NCI-H146 (cell line): ENCODE results near the gene FALEC.

Experiments
- DNase-seq: peaks from one replicate; lab custom pipeline; 2025; lab: John Stamatoyannopoulos, UW

FALEC gene

DNA sequence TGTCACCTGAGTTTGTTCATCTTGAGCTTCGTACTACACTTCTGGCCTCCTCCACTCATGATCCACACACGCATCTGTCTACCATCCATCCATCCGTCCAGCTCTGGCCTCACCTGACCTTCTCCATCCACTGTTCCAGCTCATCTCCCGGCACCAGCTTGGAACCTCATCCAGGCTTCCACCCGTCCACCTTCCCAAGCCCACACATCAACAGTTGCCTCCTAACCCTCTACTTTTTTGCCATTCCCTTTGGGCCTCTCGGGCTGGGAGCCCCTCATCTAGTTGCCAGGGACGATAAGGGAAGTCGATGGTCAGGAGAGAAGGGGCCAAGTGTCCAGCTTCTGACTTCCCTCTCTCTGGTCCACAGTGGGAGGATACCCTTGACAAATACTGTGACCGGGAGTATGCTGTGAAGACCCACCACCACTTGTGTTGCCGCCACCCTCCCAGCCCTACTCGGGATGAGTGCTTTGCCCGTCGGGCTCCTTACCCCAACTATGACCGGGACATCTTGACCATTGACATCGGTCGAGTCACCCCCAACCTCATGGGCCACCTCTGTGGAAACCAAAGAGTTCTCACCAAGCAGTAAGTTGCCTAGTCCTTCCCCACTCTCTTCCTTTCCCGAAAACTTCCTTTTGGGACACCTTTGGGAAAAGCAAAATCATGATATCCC, 3.4 kb upstream of the FALEC start:
- no peak for DNase-seq

DNA sequence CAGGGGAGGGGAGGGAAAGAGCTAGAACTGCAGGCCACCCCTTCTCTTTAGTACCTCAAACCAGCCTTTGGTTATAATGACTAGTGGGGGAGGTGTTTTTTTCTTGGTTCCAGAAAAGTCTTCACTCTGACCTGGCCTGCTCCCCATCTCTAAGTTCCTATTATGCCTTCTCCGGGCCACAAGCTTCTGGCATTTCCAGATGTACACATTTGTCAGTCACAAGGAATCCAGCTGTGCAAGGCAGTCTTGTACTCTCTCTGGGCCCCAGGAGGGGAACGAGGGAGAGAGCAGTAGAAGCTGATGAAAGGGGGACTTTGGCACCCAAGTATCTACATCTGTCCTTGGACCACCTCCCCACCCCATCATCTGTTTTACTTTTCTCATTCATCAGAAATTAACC, 2.7 kb upstream of the FALEC start:
- no peak for DNase-seq

DNA sequence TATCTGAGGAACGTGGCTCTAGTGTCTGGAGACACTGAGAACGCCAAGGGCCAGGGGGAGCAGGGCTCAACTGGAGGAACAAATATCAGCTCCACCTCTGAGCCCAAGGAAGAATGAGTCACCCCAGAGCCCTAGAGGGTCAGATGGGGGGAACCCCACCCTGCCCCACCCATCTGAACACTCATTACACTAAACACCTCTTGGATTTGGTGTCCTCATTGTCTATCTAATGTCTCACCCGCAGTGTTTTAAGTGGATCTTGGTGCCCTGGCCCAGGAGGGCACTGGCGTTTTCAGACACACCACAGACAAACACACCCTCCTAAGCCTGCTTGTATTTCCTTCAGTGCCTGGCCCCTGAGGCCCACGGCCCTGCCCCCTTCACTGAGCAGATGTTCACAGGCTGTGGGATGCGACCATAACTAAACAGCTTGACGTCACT, 2.2 kb upstream of the FALEC start:
- DNase-seq, result no peak

DNA sequence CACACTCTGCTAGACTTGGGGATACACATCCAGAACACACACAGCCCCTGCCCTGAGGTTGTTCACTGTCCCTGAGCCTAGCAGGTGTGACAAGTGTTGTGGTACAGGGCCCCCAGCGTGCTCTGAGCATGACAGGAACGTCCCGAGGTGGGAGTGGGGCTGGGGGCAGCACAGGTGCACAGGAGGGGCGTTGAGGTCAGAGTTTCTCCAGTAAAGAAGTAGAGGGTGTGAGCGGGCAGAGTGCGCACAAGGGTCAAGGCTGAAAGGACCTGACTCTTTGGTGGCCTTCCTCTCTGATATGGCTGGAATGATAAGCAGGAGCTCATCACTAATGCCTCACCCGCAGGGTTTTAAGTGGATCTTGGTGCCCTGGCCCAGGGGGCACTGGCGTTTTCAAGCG, 1.3 kb upstream of the FALEC start:
- DNase-seq, result no peak

DNA sequence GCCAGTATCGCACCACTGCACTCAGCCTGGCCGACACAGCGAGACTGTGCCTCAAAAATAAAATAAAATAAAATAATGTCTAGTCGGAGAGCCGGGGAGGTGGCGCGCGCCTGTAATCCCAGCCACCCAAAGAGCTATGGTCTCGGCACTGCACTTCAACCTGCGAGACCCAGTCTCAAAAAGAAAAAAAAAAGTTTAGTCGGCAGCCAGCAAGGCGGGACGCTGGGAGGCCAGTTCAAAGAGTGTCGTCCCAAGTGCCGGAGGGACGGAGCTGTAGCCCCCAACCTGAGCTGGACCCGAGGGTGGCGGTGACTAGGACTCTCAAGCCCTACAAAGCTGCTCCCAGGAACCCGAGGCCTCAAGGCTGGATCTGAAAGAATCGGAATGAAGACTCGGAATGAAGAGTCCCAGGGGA, 632 bp upstream of the FALEC start:
- no peak for DNase-seq

DNA sequence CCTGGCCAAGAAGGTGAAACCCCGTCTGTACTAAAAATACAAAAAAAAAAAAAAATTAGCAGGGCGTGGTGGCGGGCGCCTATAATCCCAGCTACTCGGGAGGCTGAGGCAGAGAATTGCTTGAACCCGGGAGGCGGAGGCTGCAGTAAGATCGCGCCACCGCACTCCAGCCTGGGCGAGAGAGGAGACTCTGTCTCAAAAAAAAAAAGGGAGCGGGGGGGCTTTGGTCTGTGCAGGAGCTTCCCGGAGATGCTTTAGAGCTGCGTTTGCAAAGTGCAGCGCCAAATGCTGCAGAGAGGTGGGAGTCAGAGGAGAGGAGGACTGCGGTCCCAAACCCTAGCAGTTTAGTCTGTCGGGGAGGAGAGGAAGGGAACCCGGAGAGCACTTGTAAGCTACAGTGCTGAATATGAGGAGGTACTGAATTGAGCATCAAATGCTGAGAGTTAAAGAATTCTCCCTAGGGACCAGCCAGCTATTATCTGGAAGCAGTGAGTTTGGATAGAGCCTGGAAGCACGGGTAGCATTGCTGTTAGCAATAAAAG, 569 bp downstream of the FALEC start:
- DNase-seq, result peak; percentile 35

DNA sequence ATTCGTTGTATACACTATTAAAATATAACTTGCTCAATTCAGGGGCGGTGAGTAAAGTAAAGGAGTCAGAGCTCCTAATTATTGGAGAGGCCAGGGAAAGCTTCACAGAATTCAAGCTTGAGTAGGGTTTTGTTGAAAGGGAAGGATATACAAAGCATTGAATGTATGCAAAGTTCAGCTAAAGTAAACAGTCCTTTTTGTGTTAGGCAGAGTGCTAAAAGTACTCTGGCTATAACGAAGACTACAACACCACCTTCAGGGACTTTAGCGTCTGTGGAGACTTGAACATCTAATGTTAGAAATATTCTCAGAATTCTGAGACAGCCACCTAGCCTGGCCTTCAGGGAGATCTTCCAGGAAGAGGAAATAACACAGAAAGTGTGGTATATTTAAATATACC, 1.1 kb downstream of the FALEC start:
- peak; percentile 27 for DNase-seq

DNA sequence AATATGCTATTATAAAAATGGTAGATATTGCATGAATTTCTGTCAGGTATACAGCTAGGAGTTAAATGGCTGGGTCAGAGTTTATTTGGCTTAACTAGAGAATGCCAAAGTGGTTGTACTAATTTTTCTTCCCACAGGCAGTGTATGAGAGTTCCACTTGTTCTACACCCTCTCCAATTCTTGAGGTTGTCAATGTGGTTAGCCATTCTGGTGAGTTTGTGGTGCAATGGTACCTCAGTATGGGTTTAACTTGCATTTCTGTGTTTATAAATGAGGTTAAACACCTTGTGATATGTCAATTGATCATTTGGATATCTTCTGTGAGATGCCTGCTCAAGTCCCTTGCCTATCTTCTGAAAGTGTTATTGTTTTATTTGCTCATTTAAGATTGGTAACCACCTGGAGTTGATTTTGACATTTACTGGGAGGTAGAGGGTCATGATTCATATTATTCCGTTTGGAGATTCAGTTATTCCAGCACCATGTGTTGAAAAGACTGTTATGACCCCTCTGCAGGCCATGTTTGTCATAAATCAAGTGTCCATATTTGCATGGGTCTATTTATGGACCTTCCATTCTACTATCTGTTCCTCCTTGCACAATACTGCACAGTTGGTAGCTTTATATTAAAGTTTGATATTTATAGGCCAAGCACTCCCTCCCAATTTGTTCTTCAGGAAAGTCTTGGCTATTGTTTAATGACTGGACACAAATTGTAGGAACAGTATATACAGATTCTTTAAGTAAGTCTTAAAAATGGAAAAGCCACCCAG, 5.8 kb downstream of the FALEC start:
- no peak for DNase-seq

DNA sequence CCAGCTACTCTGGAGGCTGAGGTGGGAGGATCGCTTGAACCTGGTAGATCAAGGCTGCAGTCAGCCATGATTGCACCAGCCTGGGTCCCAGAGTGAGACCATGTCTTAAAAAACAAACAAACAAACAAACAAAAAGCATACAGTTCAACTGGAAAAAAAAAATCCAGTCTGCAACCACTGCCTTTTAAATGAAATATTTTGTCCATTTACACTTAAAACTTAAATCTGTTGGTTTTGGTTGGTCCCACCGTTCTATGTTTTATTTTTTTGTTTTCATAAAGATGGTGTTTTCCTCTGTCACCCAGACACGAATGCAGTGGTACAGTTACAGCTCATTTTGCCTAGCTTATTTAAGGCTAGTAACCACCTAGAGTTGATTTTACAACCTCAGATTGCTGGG, 9.8 kb downstream of the FALEC start:
- no peak for DNase-seq

DNA sequence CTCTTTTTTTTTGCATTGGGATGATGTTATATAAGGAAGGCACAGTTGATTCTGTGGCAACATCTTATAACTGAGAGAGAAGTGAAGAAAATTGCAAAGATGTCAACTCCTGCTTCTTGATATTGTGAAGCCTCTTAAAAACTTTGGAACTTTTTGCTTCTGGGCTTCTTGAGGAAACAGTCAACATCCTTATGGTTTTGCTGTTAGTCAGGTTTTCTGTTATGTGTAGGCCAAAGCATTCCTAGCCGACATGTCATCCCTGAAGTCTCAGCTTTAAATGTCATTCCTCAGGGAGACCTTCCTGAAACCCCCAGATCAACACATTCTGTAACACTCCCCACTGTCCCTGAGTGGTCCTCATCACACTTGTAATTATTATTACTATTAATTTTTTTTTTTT, 12.6 kb downstream of the FALEC start:
- DNase-seq, result no peak

DNA sequence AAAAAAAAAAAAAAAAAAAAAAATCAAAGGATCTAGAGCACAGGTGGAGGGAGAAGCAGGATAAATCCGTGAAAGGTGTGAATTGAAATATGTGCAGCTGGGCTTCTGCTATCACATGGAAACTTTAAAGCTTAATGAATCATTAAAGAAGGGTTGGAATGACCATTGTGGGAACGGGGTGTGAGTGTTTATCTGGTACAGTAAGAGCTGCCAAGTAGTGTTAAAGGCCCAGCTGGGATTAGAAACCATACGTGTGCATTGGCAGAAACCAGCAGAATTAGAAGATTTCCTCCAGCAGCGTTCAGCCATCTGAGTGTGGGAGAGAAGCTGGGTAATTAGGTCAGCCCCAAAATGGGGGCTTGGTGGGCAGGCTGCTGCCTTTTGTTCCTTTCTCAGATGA, 13.5 kb downstream of the FALEC start:
- DNase-seq, result no peak

DNA sequence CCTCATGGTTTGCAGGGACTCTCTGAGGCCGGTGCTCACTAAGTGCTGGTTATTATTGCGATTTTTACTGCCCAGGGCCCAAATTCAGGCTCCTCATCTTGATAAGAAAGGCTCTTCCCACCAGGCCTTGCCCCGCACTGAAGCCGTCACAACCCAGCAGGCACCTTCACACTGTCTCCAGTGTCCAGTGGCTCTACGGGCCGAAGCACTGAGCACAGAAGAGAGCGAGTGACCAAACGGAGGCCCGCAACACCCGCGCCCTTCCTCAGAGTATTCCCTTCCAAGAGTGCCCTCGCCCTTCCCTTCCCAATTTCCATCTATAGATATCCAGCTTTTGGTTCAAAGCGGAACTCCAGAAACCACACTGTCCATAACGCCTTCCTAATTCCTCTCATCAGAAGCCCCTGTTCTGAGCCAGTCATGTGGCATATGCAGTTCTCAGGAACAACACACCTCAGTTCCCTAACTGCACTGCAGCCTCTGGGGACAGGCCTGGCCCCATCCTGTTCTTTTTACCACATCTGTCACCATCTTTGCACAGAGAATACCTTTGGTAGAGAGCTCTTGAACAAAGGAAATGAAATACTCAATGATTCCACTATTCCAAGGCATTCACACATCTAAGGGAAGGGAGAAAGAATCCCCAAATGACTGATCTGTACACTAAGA, 15.1 kb downstream of the FALEC start:
- DNase-seq, result no peak

DNA sequence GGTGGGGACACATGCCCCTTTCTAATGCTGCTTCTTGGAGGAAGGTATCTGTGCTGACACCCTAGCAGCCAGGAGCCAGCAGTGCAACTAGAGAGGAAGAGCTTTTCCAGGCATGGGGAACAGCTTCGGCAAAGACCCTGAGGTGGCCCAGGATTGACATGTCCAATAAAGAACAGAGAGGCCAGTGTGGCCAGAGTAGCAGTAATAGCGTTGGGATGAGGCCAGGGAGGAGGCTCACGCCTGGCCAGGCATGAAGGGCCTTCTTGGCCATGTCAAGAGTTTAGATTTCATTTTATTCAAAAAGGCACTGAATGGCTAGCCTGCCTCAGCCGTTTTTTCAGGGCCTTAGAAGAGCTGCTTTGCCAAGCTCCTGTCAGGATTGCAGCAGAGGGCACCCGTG, 17.3 kb downstream of the FALEC start:
- DNase-seq, result no peak

DNA sequence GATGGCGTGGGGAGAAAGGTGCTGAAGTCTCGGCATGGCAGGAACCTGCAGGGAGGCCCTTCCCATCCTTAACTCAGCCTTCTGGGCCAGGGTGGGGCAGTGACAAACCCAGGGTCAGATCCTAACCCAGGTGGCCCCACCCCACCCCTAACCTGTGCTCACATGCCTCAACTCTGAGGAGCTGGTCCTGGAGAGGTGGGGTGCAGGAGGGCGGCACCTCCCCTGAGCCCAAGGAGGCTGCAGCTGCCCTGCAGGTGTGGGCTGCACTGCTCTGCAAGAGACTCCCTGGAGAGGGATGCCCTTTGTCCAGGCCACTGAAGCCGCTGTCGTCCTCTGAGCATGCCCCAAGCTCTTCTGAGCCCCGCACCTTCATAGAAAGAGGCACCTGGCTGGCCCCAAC, 18.4 kb downstream of the FALEC start:
- DNase-seq, result peak; percentile 9

DNA sequence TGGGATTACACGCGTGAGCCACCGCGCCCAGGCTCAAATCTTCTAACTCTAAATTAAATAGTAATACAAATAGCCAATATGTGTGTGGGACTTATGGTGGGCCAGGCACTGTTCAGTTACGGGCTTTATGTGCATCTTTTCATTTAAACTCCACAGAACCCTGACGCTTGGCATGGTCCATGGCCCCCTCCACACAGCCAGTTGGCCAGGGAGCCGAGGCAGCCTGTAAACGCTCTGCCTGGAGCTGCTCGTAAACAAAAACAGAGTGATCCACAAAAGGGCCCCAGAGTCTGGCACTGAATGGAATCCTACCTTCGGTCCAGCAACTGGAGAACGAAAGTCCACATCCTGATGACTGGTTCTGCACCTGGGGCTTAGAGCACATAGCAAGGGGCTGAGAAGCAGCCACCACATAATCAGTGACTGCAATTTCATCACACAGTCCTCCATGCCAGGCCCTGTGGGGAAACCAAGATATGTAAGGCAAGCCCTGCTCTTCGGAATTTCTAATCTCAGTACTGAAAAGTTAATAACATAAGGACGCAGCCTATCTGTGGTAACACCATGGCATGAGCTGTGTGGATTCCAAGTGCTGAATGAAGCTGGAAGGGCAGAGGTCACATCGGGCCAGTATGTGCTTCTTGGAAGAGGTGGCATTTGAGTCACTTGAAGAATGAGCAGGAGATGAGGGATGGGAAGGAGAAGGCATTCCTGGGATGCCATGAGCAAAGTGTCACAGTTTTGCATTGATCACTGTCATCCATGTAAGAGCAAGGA, 20.1 kb downstream of the FALEC start:
- DNase-seq, result no peak

DNA sequence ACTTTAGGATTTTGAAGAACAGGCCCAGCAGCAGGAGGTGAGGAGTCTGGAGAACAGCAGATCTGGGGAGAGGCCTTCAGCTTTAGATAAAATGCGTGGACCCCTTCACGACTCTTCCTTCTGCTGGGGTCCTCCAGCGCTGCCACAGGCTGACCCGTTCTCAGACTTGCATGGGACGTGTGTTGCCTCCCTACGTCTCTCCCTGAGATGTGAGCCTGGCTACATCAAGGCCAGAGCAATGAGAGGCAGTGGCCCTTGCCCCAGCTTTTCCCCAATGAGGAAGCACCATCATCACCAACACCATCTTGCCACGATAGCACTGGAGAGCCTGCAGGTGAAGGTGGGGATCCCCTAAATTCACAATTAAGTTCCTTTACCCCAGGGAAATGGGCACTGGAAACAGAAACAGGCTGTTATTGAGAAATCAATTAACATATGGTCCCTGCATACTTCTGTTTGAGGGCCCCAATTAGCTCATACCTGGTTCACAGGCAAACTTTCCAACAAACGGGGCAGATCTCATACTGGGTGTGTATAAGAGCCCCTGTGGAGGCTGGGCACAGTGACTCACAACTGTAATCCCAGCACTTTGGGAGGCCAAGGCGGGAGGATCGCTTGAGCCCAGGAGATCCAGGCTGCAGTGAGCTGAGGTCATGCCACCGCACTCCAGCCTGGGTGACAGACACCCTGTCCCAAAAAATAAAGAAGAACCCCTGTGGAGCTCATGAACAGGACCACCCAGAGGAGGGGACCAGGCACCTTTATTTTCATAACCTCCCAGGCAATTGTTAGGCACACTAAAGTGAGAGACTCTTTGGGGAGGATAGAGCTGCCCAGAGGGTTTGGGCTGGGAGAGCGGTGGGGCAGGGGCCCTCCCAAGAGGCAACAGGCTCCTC, 21.5 kb downstream of the FALEC start:
- no peak for DNase-seq

DNA sequence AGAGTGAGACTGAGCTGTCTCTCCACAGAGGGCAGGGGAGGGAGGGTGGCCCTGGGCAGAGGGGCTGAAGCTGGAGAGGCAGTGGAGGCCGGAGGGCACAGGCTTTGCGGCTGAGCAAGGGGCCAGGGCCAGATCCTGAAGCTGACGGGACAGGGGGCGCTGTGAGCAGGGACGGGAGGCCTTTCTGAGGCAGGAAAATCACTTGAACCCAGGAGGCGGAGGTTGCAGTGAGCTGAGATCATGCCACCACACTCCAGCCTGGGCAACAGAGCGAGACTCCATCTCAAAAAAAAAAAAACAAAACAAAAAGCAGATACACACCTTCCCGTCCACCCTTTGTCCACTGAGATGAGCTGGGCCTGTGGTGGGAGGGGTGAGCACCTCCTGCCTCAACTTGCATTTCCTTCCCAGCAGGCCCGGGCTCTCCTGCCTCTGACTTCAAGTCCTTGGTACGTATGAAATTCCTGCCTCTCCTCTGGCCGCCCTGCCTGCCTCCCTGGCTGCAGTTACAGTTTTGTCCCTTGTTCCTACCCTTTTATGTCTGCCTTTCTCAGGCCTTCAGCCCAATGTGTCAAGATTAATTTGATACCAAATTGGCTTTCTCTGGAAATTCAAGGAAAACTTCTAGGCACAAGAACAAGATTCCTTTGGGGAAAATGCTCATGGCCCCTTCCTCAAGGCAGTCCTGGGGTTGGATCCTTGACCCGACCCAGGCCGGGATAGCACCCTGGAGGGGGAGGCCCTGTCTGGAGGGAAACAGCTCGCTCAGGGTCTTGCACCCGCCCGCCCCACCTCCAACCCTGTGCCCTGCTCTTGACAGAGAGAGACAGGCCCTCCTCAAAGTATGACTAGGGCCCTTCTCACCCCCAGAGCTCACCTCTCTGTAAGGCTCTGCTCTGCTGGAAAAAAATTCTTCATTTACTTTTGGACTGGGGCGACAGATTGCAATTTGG, 22.5 kb downstream of the FALEC start:
- DNase-seq, result no peak

DNA sequence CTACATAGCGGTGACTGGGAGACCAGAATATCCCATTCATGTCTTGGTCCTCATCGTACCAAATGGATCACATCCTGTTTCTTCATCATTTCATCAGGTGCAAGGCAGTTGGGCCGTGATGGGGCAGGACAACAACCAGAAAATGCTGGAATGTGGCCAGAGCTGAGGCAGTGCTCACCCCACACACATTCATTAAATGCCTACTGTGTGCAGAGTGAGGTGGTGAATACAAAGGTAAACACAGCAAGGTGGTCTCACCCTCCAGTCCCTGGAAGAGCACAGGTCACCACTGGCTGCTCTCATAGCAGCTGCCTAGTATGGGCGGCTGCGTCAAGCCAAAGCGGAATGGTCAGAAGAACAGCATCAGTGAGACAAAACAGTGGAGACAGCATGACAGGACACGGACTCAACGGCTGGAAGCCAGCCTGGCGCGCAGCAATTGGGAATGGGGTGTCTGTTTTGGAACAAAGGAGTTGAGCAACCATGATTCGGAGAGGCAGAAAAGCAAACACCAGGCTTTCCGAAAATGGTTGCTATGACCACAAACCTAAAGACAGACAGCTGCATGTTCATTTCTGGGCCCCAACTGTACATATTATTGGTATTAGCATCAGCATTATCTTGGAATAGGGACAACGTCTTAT, 28.1 kb downstream of the FALEC start:
- DNase-seq, result peak; percentile 75

DNA sequence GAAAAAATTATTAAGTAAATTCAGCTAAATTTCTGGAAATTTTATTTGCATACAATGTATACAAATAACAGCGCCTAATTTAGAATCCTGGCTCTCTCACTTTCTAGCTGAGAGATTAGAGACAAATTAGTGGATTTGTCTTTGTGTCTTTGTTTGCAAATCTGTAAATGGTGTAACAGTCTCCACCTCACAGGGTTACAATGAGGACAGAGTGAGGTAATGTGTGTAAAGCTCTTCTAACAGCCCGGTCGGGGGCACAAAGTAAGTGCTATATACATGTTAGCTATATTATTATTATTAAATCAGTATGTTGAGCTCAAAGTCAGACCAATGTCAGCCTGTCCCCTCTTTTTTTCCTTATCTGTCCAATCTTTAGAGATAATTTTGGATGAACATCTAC, 28.7 kb downstream of the FALEC start:
- DNase-seq, result peak; percentile 69
